Glomerular visceral epithelial cell (primary cell): ENCODE results near the gene STK24.
A peak's percentile ranks its signal among the peaks of the same experiment; 100 is the strongest.

Experiments used
- DNase-seq: peaks from one replicate; pipeline ENCODE4 v3.0.0-alpha.2; 2016; ENCODE audit errors: extremely low spot score

The STK24 gene

GRCh38 chr13:98489446-98490194, 87.3 kb downstream of the STK24 start:
- no peak for DNase-seq

GRCh38 chr13:98488736-98489135, 88.2 kb downstream of the STK24 start:
- DNase-seq, result no peak

GRCh38 chr13:98487522-98487921, 89.4 kb downstream of the STK24 start:
- DNase-seq, result no peak

- DNase-seq, result no peak
Measured at GRCh38 chr13:98487016-98487415, 89.9 kb downstream of the STK24 start.

- DNase-seq, result no peak
Measured at GRCh38 chr13:98486412-98486811, 90.5 kb downstream of the STK24 start.

- DNase-seq, result no peak
Measured at GRCh38 chr13:98485561-98485960, 91.3 kb downstream of the STK24 start.

GRCh38 chr13:98484289-98485219, 92.4 kb downstream of the STK24 start:
- peak; percentile 98 for DNase-seq

GRCh38 chr13:98483601-98484288, 93.2 kb downstream of the STK24 start:
- DNase-seq, result no peak

- DNase-seq, result peak; percentile 77
Measured at GRCh38 chr13:98482476-98483444, 94.1 kb downstream of the STK24 start.

GRCh38 chr13:98480915-98481877, 95.7 kb downstream of the STK24 start:
- no peak for DNase-seq

GRCh38 chr13:98479496-98480003, 97.4 kb downstream of the STK24 start:
- no peak for DNase-seq

- DNase-seq, result peak; percentile 93
Measured at GRCh38 chr13:98478189-98479129, 98.4 kb downstream of the STK24 start.

- peak; percentile 94 for DNase-seq
Measured at GRCh38 chr13:98476538-98476966, 100.4 kb downstream of the STK24 start.

- DNase-seq, result peak; percentile 22
Measured at GRCh38 chr13:98476106-98476505, 100.8 kb downstream of the STK24 start.

GRCh38 chr13:98475522-98475921, 101.4 kb downstream of the STK24 start:
- no peak for DNase-seq

GRCh38 chr13:98474761-98475160, 102.1 kb downstream of the STK24 start:
- no peak for DNase-seq

GRCh38 chr13:98474292-98474691, 102.6 kb downstream of the STK24 start:
- no peak for DNase-seq

- no peak for DNase-seq
Measured at GRCh38 chr13:98473788-98474144, 103.1 kb downstream of the STK24 start.
